ENCODE data around the gene ARHGAP29. TPM values are rescaled to one million over a fixed set of nuclear protein-coding genes. Genes with fewer than 3 reads are reported as not detected.

The ARHGAP29 gene
- polyA plus RNA-seq, 2 of the 4 experiments (the other 2 are of a cell fraction) = 14.3 to 29.7 TPM

DNA sequence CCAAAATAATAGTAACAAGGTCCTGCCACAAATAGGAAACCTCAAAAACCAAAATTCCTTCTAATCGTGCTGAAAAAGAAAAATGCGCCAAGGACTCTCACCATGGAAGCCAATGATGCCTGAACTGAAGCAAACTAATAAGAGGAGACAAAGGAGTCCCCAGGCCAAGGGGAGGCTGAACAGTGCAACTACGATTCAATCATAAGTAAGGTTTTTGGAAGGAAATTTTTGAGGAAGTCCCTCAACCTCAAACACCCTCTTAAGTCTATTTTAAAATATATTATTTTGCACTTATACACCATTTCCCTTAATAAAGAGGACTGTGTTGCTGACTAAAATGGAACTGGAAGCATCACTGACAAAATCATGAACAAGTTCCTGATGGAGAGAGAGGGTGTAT lies 1.7 kb upstream of the ARHGAP29 start (continued):
- TF ChIP-seq ESRRA (IDR thresholded peaks at IDR 0.05; ENCODE audit: borderline replicate concordance, low read length) (no peak), MAZ (IDR thresholded peaks at IDR 0.05; ENCODE audit: borderline replicate concordance, low read depth, low read length) (no peak)

DNA sequence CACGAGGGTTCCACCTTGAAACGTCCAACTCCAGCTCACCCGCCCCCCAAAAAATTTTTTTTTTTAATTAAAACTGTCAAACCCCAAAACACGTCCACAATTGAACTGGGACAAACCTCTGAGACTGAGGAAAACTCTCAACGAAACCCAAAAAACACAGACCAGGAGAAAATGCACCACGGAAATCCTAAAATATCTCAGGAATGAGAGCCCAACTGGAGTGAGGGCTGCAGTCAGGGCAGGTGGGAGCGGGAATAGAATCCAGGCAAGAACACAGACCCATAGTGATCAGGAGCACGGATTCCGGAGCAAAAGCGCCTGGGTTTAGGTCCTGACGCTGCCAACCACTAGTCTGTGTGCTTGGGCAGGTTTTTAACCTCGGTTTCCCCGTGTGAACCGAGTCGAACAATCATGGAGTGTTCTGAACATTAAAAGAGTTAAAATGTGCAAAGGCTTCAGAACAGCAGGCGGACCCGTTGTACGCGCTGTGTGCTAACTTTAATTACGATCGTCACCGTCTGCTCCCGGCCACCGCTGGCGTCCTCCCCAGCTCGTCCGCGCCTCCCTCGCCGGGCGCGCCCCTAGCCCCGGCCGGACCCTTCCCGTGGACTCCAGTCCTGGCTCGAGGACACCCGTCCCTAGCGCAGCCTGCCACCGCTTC lies 624 bp downstream of the ARHGAP29 start:
- Histone ChIP-seq H3K4me2 (peak overlapping the region; percentile 98), H3K27ac (peak overlapping the region; percentile 88 to 97), H3K4me1 (peaks cover 55% of the 10 kb centered on the region), H3K9me3 (peaks cover under 1% of the 10 kb centered on the region; the same call in 1 of the 3 replicates), H3K4me3 (peak overlapping the region; percentile 84)
- POLR2A ChIA-PET = interaction anchor here (0.6 to 3.1 kb wide), 11 partner anchors 9 to 227 kb away, joined by 3 to 26 read pairs (median 5); no protein-coding TSS in a partner anchor
- CTCF ChIA-PET = interaction anchor here (0.8 to 5.2 kb wide), 17 partner anchors 9 to 214 kb away, joined by 3 to 34 read pairs (median 4); no protein-coding TSS in a partner anchor
- TF ChIP-seq, protein P1, sequence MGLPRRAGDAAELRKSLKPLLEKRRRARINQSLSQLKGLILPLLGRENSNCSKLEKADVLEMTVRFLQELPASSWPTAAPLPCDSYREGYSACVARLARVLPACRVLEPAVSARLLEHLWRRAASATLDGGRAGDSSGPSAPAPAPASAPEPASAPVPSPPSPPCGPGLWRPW (IDR thresholded peaks at IDR 0.05) = no peak
- TF ChIP-seq SMC3 (IDR thresholded peaks at IDR 0.05) = peak; percentile 24; the same call in 1 of the 3 replicates
- no peak for TF ChIP-seq EHMT2 (IDR thresholded peaks at IDR 0.05; ENCODE audit: low read depth)
- no peak for TF ChIP-seq PHF8 (IDR thresholded peaks at IDR 0.05; ENCODE audit: borderline replicate concordance, low read depth)
- no peak for TF ChIP-seq ESRRA (IDR thresholded peaks at IDR 0.05; ENCODE audit: borderline replicate concordance, low read length)
- TF ChIP-seq, protein P2, sequence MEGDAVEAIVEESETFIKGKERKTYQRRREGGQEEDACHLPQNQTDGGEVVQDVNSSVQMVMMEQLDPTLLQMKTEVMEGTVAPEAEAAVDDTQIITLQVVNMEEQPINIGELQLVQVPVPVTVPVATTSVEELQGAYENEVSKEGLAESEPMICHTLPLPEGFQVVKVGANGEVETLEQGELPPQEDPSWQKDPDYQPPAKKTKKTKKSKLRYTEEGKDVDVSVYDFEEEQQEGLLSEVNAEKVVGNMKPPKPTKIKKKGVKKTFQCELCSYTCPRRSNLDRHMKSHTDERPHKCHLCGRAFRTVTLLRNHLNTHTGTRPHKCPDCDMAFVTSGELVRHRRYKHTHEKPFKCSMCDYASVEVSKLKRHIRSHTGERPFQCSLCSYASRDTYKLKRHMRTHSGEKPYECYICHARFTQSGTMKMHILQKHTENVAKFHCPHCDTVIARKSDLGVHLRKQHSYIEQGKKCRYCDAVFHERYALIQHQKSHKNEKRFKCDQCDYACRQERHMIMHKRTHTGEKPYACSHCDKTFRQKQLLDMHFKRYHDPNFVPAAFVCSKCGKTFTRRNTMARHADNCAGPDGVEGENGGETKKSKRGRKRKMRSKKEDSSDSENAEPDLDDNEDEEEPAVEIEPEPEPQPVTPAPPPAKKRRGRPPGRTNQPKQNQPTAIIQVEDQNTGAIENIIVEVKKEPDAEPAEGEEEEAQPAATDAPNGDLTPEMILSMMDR (IDR thresholded peaks at IDR 0.05) = 0 out of 3 replicates have a peak, but pooled peaks have one; percentile 14
- TF ChIP-seq, protein P3, sequence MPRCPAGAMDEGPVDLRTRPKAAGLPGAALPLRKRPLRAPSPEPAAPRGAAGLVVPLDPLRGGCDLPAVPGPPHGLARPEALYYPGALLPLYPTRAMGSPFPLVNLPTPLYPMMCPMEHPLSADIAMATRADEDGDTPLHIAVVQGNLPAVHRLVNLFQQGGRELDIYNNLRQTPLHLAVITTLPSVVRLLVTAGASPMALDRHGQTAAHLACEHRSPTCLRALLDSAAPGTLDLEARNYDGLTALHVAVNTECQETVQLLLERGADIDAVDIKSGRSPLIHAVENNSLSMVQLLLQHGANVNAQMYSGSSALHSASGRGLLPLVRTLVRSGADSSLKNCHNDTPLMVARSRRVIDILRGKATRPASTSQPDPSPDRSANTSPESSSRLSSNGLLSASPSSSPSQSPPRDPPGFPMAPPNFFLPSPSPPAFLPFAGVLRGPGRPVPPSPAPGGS (IDR thresholded peaks at IDR 0.05) = no peak
- no peak for TF ChIP-seq MAFK (IDR thresholded peaks at IDR 0.05; ENCODE audit: partially characterized antibody)
- TF ChIP-seq CBX8 (IDR thresholded peaks at IDR 0.05) = no peak
- no peak for TF ChIP-seq MAZ (IDR thresholded peaks at IDR 0.05; ENCODE audit: borderline replicate concordance, low read depth, low read length)
- no peak for TF ChIP-seq RCOR1 (IDR thresholded peaks at IDR 0.05; ENCODE audit: low read depth, low read length)
- TF ChIP-seq POLR2AphosphoS2 (conservative IDR thresholded peaks at IDR 0.05; ENCODE audit: low read length) = no peak
- TF ChIP-seq RAD21 (conservative IDR thresholded peaks at IDR 0.05 in 1 of 2, IDR thresholded peaks at IDR 0.05 in 1 of 2) = peak; percentile 33 to 37; a peak in 3 of 5 replicates
- TF ChIP-seq KDM1A (IDR thresholded peaks at IDR 0.05; ENCODE audit: low read depth) = no peak
- TF ChIP-seq, protein P4, sequence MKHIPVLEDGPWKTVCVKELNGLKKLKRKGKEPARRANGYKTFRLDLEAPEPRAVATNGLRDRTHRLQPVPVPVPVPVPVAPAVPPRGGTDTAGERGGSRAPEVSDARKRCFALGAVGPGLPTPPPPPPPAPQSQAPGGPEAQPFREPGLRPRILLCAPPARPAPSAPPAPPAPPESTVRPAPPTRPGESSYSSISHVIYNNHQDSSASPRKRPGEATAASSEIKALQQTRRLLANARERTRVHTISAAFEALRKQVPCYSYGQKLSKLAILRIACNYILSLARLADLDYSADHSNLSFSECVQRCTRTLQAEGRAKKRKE (CRISPR knock-in tag; IDR thresholded peaks at IDR 0.05; ENCODE audit: low read depth) = no peak
- DNase-seq (ENCODE audit: low read depth in 1 of 2, low spot score in 1 of 2) = peak in 1 of 2 experiments; percentile 50
- ATAC-seq = peak; percentile 76 to 77
- no peak for FAIRE-seq
- WGBS (ENCODE audit: missing lambda C conversion rate) = under 1% methylated on average over 26 of the region's 39 CpGs

DNA sequence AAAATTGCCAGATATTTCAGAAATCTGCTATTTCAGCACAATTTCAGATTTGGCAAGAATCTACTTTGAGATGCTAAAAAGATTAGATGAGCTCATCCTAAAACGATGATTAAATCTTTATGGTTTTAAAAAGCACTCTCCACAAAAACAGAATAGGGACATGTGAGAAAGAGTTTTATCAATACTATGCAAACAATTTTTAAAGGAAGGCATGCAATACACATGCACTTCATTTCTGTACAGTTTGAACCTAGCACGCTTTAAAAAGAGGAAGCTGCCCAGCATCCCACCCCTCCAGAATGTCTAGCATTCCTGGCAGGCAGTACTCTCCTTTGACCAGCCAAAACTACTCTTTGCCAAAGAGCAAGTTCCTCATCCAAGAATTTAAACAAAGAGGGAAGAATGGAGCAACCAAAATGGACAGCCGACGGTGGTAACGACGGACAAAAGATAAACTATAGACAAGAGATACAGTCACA lies 1.3 kb downstream of the ARHGAP29 start:
- FAIRE-seq = no peak
- Histone ChIP-seq H3K9me3 (no peaks in the 10 kb centered on the region), H3K4me2 (peak overlapping the region; percentile 98), H3K4me1 (peaks cover 62% of the 10 kb centered on the region), H3K27ac (peak overlapping the region; percentile 88 to 97), H3K4me3 (peak overlapping the region; percentile 84)
- WGBS (ENCODE audit: missing lambda C conversion rate) = 12% methylated on average over 6 of the region's 6 CpGs
- DNase-seq (ENCODE audit: low read depth in 1 of 2, low spot score in 1 of 2) = no peak
- TF ChIP-seq KDM5A (IDR thresholded peaks at IDR 0.05) (no peak), MAFK (IDR thresholded peaks at IDR 0.05; ENCODE audit: partially characterized antibody) (peak; percentile 91)
- ChIA-PET POLR2A (interaction anchor here (2.1 to 3.1 kb wide), 2 partner anchors 89 to 168 kb away, joined by 10 to 18 read pairs; no protein-coding TSS in a partner anchor), CTCF (interaction anchor here (1.0 to 5.2 kb wide), 11 partner anchors 10 to 197 kb away, joined by 3 to 34 read pairs (median 4); no protein-coding TSS in a partner anchor)
- peak in 1 of 2 experiments; percentile 3; a peak in 2 of 6 replicates for ATAC-seq
